ENCODE results near the gene ENTPD2.

GRCh38 chr9:137022662-137023008 lies 31.2 kb downstream of the ENTPD2 start:
- TF ChIP-seq CTCF (tag by site-specific recombination; IDR thresholded peaks at IDR 0.05) (no peak), ZBTB10 (tag by site-specific recombination; IDR thresholded peaks at IDR 0.05) (no peak), ZNF19 (tag by site-specific recombination; IDR thresholded peaks at IDR 0.05; ENCODE audit: low read depth) (no peak), ZBTB44 (tag by site-specific recombination; IDR thresholded peaks at IDR 0.05) (no peak), ATF2 (tag by site-specific recombination; IDR thresholded peaks at IDR 0.05; ENCODE audit: low read depth) (no peak), GLI2 (tag by site-specific recombination; IDR thresholded peaks at IDR 0.05; ENCODE audit: borderline replicate concordance, low read depth) (no peak), ZNF24 (tag by site-specific recombination; IDR thresholded peaks at IDR 0.05) (no peak), ZNF792 (tag by site-specific recombination; IDR thresholded peaks at IDR 0.05) (no peak), REST (tag by site-specific recombination; IDR thresholded peaks at IDR 0.05) (no peak), ZNF596 (tag by site-specific recombination; IDR thresholded peaks at IDR 0.05) (no peak), ZBTB49 (tag by site-specific recombination; IDR thresholded peaks at IDR 0.05; ENCODE audit: low read depth) (no peak), ZBTB48 (tag by site-specific recombination; IDR thresholded peaks at IDR 0.05) (no peak), FEZF1 (tag by site-specific recombination; IDR thresholded peaks at IDR 0.05) (no peak), ZNF140 (tag by site-specific recombination; IDR thresholded peaks at IDR 0.05) (no peak)
